Measurements from ENCODE around the gene RGS11.

DNA sequence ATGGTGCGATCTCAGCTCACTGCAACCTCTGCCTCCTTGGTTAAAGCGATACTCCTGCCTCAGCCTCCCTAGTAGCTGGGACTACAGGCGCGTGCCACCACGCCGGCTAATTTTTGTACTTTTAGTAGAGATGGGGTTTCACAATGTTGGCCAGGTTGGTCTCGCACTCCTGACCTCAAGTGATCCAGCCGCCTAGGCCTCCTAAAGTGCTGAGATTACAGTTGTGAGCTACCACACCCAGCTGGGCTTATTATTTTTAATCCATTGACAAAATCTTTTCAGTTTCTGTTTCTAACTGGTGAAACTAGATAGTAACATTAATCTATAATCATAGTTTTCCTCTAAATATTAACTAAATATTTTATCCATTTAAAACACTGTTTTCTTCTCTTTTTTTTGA is 35.2 kb downstream of the RGS11 start:
- TF ChIP-seq POLR2A (IDR thresholded peaks at IDR 0.05) (no peak), POLR2AphosphoS5 (IDR thresholded peaks at IDR 0.05; ENCODE audit: insufficient read depth in 1 of 2, low read depth in 1 of 2) (no peak)
- TF ChIP-seq, protein P1, sequence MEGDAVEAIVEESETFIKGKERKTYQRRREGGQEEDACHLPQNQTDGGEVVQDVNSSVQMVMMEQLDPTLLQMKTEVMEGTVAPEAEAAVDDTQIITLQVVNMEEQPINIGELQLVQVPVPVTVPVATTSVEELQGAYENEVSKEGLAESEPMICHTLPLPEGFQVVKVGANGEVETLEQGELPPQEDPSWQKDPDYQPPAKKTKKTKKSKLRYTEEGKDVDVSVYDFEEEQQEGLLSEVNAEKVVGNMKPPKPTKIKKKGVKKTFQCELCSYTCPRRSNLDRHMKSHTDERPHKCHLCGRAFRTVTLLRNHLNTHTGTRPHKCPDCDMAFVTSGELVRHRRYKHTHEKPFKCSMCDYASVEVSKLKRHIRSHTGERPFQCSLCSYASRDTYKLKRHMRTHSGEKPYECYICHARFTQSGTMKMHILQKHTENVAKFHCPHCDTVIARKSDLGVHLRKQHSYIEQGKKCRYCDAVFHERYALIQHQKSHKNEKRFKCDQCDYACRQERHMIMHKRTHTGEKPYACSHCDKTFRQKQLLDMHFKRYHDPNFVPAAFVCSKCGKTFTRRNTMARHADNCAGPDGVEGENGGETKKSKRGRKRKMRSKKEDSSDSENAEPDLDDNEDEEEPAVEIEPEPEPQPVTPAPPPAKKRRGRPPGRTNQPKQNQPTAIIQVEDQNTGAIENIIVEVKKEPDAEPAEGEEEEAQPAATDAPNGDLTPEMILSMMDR (IDR thresholded peaks at IDR 0.05) = no peak

Data from vagina (tissue), 2 donors.